ENCODE results near the gene CCDC107.
"Not testable (repeated sequence)": the region's sequence is repeated elsewhere in the genome, so short reads cannot be mapped to it uniquely, and the experiment has no call there.

- TF ChIP-seq CTCF, EP300, POLR2A (IDR thresholded peaks at IDR 0.05): not testable (repeated sequence)
Measured at GRCh38 chr9:35639225-35639624, 18.9 kb upstream of the CCDC107 start.

Data from ovary (tissue), 3 donors.